Measurements from ENCODE around the gene UGGT1.

UGGT1 gene

DNA sequence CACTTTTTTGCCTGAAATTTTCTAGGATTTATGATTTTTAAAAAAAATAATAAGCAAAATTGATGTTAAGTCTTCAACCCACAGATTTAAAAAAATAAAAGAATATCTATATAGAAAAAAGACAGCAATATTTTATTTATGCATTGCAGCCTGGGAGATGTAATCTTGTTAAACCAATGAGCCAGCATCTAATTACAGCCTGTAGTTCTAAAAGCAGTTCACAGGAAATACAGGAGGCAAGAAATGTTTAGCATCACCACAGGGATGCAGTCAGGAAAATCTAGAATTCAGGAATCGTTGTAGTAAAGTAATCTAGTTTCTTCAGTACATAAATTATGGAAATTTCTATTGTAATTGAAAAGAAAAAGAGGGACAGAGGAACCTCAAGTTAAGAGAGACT is 17.2 kb downstream of the UGGT1 start:
- no peak for DNase-seq (ENCODE audit: low spot score)

DNA sequence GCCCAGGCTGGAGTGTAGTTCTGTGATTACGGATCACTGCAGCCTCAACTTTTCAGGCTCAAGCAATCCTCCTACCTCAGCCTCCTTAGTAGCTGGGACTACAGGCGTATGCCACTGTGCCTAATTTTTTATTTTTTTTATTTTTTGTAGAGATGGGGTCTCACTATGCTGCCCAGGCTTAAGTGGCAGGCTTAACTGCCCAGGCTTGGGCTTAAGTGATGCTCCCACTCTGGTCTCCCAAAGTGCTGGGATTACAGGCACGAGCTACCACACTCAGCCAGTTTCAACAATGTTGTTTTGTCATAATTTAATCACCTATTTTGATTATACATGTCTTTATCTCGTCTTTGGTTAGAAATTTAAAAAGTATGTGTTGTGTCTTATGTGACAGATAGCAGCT is 18.2 kb downstream of the UGGT1 start:
- DNase-seq (ENCODE audit: low spot score), result no peak

GRCh38 chr2:128115921-128116623 is 25.1 kb downstream of the UGGT1 start:
- DNase-seq (ENCODE audit: low spot score), result no peak

GRCh38 chr2:128134573-128134972 is 43.6 kb downstream of the UGGT1 start:
- DNase-seq (ENCODE audit: low spot score), result no peak

DNA sequence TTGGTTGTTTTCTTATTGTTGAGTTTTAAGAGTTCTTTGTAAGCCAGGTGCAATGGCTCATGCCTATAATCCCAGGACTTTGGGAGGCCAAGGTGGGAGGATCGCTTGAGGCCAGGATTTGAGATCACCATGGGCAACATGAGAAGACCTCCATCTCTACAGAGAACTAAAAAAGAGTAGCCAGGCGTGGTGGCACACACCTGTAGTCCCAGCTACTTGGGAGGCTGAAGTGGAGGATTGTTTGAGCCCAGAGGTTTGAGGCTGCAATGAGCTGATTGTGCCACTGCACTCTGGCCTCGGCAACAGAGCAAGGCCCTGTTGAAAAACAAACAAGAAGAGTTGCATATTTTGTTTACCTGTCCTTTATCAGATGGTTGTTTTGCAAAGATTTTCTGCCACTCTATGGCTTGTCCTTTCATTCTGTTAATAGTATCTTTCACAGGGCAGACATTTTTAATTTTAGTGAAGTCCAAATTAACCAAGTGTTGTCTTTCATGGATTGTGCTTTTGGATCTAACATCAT is 46.2 kb downstream of the UGGT1 start:
- no peak for DNase-seq (ENCODE audit: low spot score)

DNA sequence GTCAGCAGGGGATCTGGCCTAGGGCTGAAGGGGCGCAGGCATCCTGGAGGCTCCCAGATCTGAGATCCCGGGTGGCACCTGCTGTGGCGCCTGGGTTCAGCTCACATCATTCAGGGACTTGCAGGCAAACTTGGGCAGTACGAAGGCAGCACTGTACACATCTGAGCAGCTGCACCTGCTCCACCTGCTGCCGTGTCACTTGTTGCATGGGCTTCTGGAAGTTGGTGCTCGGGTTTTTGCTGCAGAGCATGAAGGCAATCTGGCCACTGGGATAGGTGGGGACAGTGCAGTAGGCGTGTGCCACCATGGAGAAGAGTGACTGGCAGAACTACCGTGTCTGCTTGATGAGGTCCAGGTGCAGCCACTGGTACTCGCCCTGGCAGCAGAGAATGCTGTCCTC is 48.6 kb downstream of the UGGT1 start:
- no peak for DNase-seq (ENCODE audit: low spot score)

DNA sequence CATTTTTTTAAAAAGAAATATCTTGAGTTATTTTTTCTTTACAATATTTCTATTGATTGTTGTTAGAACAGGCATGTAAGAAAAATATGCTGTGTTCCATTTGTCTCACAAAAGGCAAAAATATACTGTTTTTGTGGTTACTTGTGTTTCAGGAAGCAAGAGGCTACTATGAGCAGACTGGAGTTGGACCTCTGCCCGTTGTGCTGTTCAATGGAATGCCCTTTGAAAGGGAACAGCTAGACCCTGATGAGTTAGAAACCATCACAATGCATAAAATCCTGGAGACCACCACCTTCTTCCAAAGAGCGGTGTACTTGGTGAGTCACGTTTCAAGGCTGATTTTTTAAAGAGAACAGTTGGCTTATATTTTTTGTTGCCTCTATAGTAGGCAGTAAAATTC is 54.7 kb downstream of the UGGT1 start:
- no peak for DNase-seq (ENCODE audit: low spot score)

DNA sequence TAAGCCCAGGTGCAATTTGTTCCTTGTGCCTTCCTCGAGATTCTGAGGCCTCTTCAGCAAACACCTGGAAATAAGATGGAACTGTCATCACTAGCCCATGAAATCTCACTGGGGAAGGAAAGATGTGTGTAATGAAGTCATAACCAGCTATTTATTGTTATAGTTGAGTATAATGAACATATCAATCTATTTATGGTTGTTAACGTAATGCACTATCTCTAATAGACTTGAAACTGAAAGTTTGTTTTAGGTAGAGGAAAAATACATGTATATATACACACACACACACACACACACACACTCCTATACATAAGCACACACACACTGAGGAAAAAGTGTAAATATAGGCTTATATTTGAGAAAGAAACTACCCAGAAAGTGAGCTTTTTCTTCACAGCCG is 62.8 kb downstream of the UGGT1 start:
- DNase-seq (ENCODE audit: low spot score), result no peak

GRCh38 chr2:128154225-128154624 is 63.2 kb downstream of the UGGT1 start:
- no peak for DNase-seq (ENCODE audit: low spot score)

GRCh38 chr2:128155970-128156369 is 65.0 kb downstream of the UGGT1 start:
- DNase-seq (ENCODE audit: low spot score), result no peak

GRCh38 chr2:128156812-128157211 is 65.8 kb downstream of the UGGT1 start:
- DNase-seq (ENCODE audit: low spot score), result no peak

- no peak for DNase-seq (ENCODE audit: low spot score)
Measured at GRCh38 chr2:128157644-128158043, 66.6 kb downstream of the UGGT1 start.

DNA sequence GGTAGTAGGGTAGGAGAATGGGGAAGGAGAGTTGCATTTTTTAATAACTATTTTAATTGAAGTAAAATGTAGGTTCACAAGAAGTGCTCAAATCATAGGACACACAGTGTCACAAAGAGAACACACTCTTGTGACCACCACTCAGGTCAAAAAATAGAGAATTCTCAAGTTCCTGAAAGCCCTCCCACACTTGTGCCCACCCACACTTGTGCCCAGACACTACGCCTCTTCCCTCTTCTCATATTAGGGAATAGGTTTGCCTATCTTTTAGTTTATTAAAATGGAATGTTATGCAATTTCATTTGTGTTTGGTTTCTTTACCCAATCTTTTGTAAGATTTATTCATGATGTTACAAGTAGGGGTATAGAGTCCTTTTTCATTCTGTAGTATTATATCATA is 67.2 kb downstream of the UGGT1 start:
- DNase-seq (ENCODE audit: low spot score), result no peak

DNA sequence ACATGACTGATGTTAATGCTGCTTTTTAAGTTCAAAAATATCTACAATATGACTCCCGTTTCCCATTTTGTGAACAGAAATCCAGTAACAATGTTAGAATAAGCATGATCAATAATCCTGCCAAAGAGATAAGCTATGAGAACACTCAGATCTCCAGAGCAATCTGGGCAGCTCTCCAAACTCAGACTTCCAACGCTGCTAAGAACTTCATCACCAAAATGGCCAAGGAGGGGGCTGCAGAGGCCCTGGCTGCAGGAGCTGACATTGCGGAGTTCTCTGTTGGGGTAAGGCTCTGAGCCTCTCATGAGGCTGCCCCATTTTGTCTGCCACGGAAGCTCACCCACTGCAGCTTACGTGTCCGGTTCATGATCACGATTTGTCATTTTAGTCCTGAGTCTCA is 68.4 kb downstream of the UGGT1 start:
- no peak for DNase-seq (ENCODE audit: low spot score)

- no peak for DNase-seq (ENCODE audit: low spot score)
Measured at GRCh38 chr2:128160616-128161275, 69.7 kb downstream of the UGGT1 start.

GRCh38 chr2:128162266-128162665 is 71.3 kb downstream of the UGGT1 start:
- DNase-seq (ENCODE audit: low spot score), result no peak

DNA sequence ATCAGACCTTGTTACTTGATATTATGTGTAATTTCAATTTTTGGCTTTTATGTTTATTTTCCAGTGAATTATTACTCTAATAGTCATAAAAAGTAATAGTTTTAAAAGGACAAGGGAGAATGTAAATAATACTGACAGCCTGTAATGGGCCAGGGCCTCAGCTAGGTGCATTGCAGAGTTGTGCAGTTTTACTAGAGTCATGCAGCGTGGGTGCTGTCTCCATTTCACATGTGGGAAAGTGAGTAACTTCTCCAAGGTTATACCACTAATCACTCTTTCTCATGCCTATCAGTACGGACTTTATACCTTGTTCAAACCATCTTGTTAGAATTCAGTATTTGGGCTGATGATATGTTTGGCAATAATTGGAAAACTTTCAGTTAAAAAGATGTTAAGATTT is 73.3 kb downstream of the UGGT1 start:
- no peak for DNase-seq (ENCODE audit: low spot score)

GRCh38 chr2:128166746-128167353 is 75.8 kb downstream of the UGGT1 start:
- no peak for DNase-seq (ENCODE audit: low spot score)

GRCh38 chr2:128169094-128169493 is 78.1 kb downstream of the UGGT1 start:
- no peak for DNase-seq (ENCODE audit: low spot score)

DNA sequence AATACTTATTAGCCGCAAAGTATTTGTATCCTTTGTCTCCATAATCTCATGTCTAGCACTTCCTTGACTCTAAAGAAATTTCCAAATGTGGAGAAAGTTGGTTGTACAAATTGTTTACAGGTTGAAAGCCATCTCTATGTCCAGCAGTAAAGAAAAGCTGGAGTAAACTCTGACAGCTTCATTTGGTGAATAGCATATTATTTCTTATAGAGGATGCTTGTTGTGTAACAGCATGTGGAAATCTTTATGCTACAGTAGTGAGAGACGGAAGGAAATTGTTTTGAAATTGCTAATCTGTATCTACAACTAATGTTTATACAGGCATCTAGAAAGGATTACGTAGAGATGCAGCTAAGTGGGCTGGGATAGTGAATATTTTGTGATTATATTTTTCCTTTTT is 78.5 kb downstream of the UGGT1 start:
- DNase-seq (ENCODE audit: low spot score), result no peak

DNA sequence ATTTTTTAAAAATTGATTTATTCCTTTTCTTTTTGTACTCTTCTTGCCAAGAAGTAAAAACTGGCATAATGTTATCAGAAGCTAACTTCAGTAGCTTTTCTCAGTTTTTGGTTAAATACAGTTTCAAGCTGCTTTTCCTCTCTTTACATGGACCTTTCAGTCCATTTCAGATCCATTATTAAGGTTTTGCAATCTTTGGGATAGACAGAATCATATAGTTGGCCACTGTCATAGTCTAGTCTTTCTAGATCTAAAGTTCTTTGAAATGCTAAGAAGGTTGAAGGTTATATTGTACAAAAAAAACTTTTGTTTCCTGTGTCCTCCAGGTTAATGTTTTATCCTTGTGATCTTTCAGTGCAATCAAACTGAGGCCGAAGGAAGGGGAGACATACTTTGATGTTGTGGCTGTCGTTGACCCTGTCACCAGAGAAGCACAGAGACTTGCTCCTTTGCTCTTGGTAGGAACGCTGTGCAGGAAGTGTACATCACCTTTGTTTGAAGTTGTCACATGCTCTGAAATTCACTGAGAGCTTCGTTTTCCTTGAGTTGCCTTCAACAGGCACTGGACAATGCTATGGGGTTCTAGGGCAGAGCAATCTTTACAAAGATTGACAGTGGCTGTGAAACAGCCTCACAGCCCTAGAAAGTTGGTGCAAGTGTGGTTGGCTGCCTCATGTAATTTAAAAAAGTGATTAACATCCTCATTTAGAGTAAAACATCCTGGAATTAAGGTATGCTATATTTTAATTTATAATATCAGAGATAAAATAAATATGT is 79.1 kb downstream of the UGGT1 start:
- DNase-seq (ENCODE audit: low spot score), result no peak

GRCh38 chr2:128170776-128171175 is 79.8 kb downstream of the UGGT1 start:
- DNase-seq (ENCODE audit: low spot score), result no peak

DNA sequence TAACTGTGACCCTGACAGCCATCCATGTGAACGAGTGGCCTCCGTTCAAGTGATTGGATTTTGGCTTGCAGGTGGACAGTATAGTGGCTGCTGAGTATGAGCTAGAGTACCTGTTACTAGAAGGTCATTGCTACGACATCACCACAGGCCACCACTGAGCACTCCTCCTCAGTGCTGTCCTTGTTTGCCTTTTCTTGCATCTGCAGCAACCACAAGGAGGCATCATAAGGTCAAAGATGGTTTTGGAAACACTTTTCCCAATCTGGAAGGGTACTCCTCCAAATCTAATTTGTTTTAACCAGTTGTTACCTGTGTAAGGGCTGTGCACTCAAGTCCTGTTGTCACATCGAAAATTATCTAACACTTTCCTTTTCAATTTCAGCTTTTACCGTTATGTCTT is 81.2 kb downstream of the UGGT1 start:
- DNase-seq (ENCODE audit: low spot score), result no peak
